GM21447 (cell line): ENCODE measurements around the gene ANKS1B.
A peak's percentile ranks its signal among the peaks of the same experiment; 100 is the strongest.
"Not testable (repeated sequence)": the region's sequence is repeated elsewhere in the genome, so short reads cannot be mapped to it uniquely, and the experiment has no call there.

Experiments used
- ATAC-seq: cut with Tn5 transposase; IDR thresholded peaks from one replicate; pipeline ENCODE4 v1.9.1; 2021; ENCODE audit not compliant: unreplicated experiment

ANKS1B gene

GRCh38 chr12:98980508-98980907, 1004.2 kb downstream of the ANKS1B start:
- ATAC-seq = no peak

GRCh38 chr12:98977186-98977585, 1007.5 kb downstream of the ANKS1B start:
- no peak for ATAC-seq

- no peak for ATAC-seq
These were observed 1009.9 kb downstream of the ANKS1B start for GRCh38 chr12:98974767-98975381.

GRCh38 chr12:98973395-98973794, 1011.3 kb downstream of the ANKS1B start:
- no peak for ATAC-seq

GRCh38 chr12:98970950-98971349, 1013.8 kb downstream of the ANKS1B start:
- no peak for ATAC-seq

- ATAC-seq = no peak
These were observed 1014.5 kb downstream of the ANKS1B start for GRCh38 chr12:98970210-98970609.

- ATAC-seq = no peak
These were observed 1015.8 kb downstream of the ANKS1B start for GRCh38 chr12:98968896-98969295.

- ATAC-seq = not testable (repeated sequence)
These were observed 1027.6 kb downstream of the ANKS1B start for GRCh38 chr12:98957135-98957534.

GRCh38 chr12:98955284-98955683, 1029.5 kb downstream of the ANKS1B start:
- ATAC-seq = peak; percentile 81

- no peak for ATAC-seq
These were observed 1030.2 kb downstream of the ANKS1B start for GRCh38 chr12:98954506-98954905.

GRCh38 chr12:98951406-98951805, 1033.3 kb downstream of the ANKS1B start:
- no peak for ATAC-seq

- no peak for ATAC-seq
These were observed 1036.3 kb downstream of the ANKS1B start for GRCh38 chr12:98948343-98948949.

GRCh38 chr12:98945864-98946263, 1038.9 kb downstream of the ANKS1B start:
- no peak for ATAC-seq

- no peak for ATAC-seq
These were observed 1044.8 kb downstream of the ANKS1B start for GRCh38 chr12:98939926-98940325.

- no peak for ATAC-seq
These were observed 1045.4 kb downstream of the ANKS1B start for GRCh38 chr12:98939350-98939749.

GRCh38 chr12:98935847-98936246, 1048.9 kb downstream of the ANKS1B start:
- ATAC-seq = no peak

GRCh38 chr12:98922871-98923270, 1061.9 kb downstream of the ANKS1B start:
- ATAC-seq = no peak

- no peak for ATAC-seq
These were observed 1066.4 kb downstream of the ANKS1B start for GRCh38 chr12:98918176-98918863.

- ATAC-seq = no peak
These were observed 1068.6 kb downstream of the ANKS1B start for GRCh38 chr12:98916106-98916505.

GRCh38 chr12:98912401-98912974, 1072.2 kb downstream of the ANKS1B start:
- no peak for ATAC-seq

GRCh38 chr12:98911396-98911795, 1073.3 kb downstream of the ANKS1B start:
- ATAC-seq = no peak

GRCh38 chr12:98909746-98910145, 1075.0 kb downstream of the ANKS1B start:
- ATAC-seq = no peak
